ENCODE data around the gene MAD2L2. TPM values are rescaled to one million over a fixed set of nuclear protein-coding genes. Genes with fewer than 3 reads are reported as not detected.

The MAD2L2 gene
- total RNA-seq, 1 experiment from 2014 or later: 283 TPM

DNA sequence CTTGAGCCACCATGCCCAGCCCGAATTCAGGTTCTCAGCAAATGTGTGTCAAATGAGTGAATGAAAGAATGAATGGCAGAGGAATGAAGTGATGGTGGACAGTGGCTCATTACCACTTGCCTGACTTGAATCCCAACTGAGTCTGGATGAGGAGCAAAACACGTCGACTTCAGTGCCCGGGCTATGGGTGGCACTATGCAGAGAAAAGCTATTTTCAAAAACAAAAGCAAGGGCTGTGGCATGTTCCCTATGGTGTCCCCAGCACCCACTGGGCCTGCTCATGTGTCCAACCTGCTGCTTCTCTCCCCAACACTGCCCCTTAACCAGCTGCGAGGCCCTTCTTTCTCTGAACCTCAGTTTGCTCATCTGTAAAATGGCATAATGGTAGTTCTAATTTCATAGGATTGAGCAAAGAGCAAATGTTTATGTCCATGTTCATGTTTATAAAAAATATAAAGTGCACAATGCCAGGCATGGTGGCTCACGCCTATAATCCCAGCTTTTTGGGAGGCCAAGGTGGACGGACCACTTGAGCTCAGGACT, 4.3 kb upstream of the MAD2L2 start:
- Histone ChIP-seq H2AFZ (ENCODE audit: low read length) (no peak overlapping the region), H3K79me2 (ENCODE audit: insufficient read depth, low read length) (peaks cover 29% of the 10 kb centered on the region; the same call in 1 of the 2 replicates), H3K27me3 (ENCODE audit: insufficient read depth, low read length) (no peaks in the 10 kb centered on the region), H3K9ac (ENCODE audit: extremely low read depth, insufficient read length, low read length) (no peak overlapping the region), H3K56ac (ENCODE audit: insufficient read length, low read depth, low read length) (no peak overlapping the region), H3K79me1 (ENCODE audit: insufficient read depth, low read depth, low read length, poor library complexity, severe bottlenecking) (no peaks in the 10 kb centered on the region), H3K9me3 (ENCODE audit: control insufficient read depth, low read depth, low read length) (no peaks in the 10 kb centered on the region), H3K23me2 (ENCODE audit: insufficient read length, low read depth, low read length, poor library complexity, severe bottlenecking) (peaks cover 8% of the 10 kb centered on the region), H2BK12ac (ENCODE audit: insufficient read length, low read depth, low read length) (no peak overlapping the region), H2AK5ac (ENCODE audit: insufficient read length, low read length) (no peak overlapping the region), H3K4me2 (ENCODE audit: insufficient read depth, insufficient read length, low read length) (no peak overlapping the region), H2BK120ac (ENCODE audit: low read depth, low read length, poor library complexity, severe bottlenecking) (no peak overlapping the region), H4K20me1 (ENCODE audit: control insufficient read depth, insufficient read depth, insufficient read length) (no peaks in the 10 kb centered on the region), H3K27ac (ENCODE audit: insufficient read length, low read depth, low read length) (no peak overlapping the region), H4K91ac (ENCODE audit: insufficient read length, low read depth, low read length) (no peak overlapping the region), H2BK20ac (ENCODE audit: low read depth, low read length, poor library complexity, severe bottlenecking) (no peak overlapping the region), H3K14ac (ENCODE audit: insufficient read depth, low read length) (no peak overlapping the region), H3K4me1 (ENCODE audit: insufficient read depth, low read length) (peaks cover 24% of the 10 kb centered on the region; the same call in 1 of the 2 replicates), H3K18ac (ENCODE audit: insufficient read length, low read depth, low read length) (no peak overlapping the region), H4K5ac (ENCODE audit: insufficient read length, low read depth, low read length) (no peak overlapping the region), H3T11ph (ENCODE audit: low read length) (no peak overlapping the region), H2BK5ac (ENCODE audit: insufficient read length, low read length) (no peak overlapping the region), H2BK15ac (ENCODE audit: low read depth, low read length) (no peak overlapping the region), H3K4ac (ENCODE audit: low read depth, low read length) (no peak overlapping the region), H4K8ac (replicated peaks; ENCODE audit: insufficient read length, low read depth, low read length) (no peak overlapping the region), H3K23ac (ENCODE audit: insufficient read length, low read depth, low read length) (no peak overlapping the region)
- WGBS (ENCODE audit: extremely low coverage, insufficient read length, low lambda C conversion rate): no CpG with 5 or more reads among the region's 7 CpGs
- H3K4me3 Mint-ChIP-seq: no peak overlapping the region; a peak in 1 of 5 replicates
- no peak for DNase-seq
- peak overlapping the region in 2 of 3 experiments; percentile 25 to 98; a peak in 2 of 7 replicates for H3K27ac Mint-ChIP-seq
- no peaks in the 10 kb centered on the region for H3K27me3 Mint-ChIP-seq (ENCODE audit: low read depth)
- H3K36me3 Mint-ChIP-seq (ENCODE audit: insufficient read depth in 1 of 3, low read depth in 3 of 3): peaks cover 6 to 25% (median 19%) of the 10 kb centered on the region in 3 experiments; a peak in 5 of 7 replicates
- TF ChIP-seq, protein P1, sequence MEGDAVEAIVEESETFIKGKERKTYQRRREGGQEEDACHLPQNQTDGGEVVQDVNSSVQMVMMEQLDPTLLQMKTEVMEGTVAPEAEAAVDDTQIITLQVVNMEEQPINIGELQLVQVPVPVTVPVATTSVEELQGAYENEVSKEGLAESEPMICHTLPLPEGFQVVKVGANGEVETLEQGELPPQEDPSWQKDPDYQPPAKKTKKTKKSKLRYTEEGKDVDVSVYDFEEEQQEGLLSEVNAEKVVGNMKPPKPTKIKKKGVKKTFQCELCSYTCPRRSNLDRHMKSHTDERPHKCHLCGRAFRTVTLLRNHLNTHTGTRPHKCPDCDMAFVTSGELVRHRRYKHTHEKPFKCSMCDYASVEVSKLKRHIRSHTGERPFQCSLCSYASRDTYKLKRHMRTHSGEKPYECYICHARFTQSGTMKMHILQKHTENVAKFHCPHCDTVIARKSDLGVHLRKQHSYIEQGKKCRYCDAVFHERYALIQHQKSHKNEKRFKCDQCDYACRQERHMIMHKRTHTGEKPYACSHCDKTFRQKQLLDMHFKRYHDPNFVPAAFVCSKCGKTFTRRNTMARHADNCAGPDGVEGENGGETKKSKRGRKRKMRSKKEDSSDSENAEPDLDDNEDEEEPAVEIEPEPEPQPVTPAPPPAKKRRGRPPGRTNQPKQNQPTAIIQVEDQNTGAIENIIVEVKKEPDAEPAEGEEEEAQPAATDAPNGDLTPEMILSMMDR (conservative IDR thresholded peaks at IDR 0.05): peak; percentile 41; the same call in 2 of the 3 replicates
- H3K9me3 Mint-ChIP-seq: no peaks in the 10 kb centered on the region
- peaks cover 63 to 77% of the 10 kb centered on the region in 2 experiments for H3K4me1 Mint-ChIP-seq

All from H9 (cell line).